Measurements from ENCODE around the gene VPS45.
A peak's percentile ranks its signal among the peaks of the same experiment; 100 is the strongest.
"Not testable (repeated sequence)": the region's sequence is repeated elsewhere in the genome, so short reads cannot be mapped to it uniquely, and the experiment has no call there.

The VPS45 gene

GRCh38 chr1:150067184-150068108 lies at the start of gene VPS45:
TSS of gene VPS45 (plus strand) at chr1:150067776. CDS start at chr1:150067858, 82 bp downstream.
- peak; percentile 83 to 87 for DNase-seq

GRCh38 chr1:150018165-150018564 lies 49.4 kb upstream of the VPS45 start:
- DNase-seq = no peak

GRCh38 chr1:150020711-150021110 lies 46.9 kb upstream of the VPS45 start:
- no peak for DNase-seq

GRCh38 chr1:150021191-150021694 lies 46.3 kb upstream of the VPS45 start:
- DNase-seq = no peak

- DNase-seq = no peak
Observed at GRCh38 chr1:150022357-150022756, 45.2 kb upstream of the VPS45 start.

GRCh38 chr1:150024156-150024555 lies 43.4 kb upstream of the VPS45 start:
- DNase-seq = no peak

GRCh38 chr1:150028322-150028721 lies 39.3 kb upstream of the VPS45 start:
- DNase-seq = no peak

GRCh38 chr1:150034336-150034735 lies 33.2 kb upstream of the VPS45 start:
- no peak for DNase-seq

GRCh38 chr1:150049926-150050325 lies 17.6 kb upstream of the VPS45 start:
- no peak for DNase-seq

- DNase-seq = no peak
Observed at GRCh38 chr1:150051089-150051373, 16.5 kb upstream of the VPS45 start.

GRCh38 chr1:150051905-150052412 lies 15.6 kb upstream of the VPS45 start:
- not testable (repeated sequence) for DNase-seq

- DNase-seq = no peak
Observed at GRCh38 chr1:150053926-150054325, 13.7 kb upstream of the VPS45 start.

- not testable (repeated sequence) for DNase-seq
Observed at GRCh38 chr1:150055507-150055906, 12.1 kb upstream of the VPS45 start.

- DNase-seq = no peak
Observed at GRCh38 chr1:150056407-150056806, 11.2 kb upstream of the VPS45 start.

- no peak for DNase-seq
Observed at GRCh38 chr1:150060260-150060659, 7.3 kb upstream of the VPS45 start.

- no peak for DNase-seq
Observed at GRCh38 chr1:150061632-150062101, 5.9 kb upstream of the VPS45 start.

GRCh38 chr1:150062113-150062512 lies 5.5 kb upstream of the VPS45 start:
- DNase-seq = no peak

- no peak for DNase-seq
Observed at GRCh38 chr1:150065184-150065871, 2.2 kb upstream of the VPS45 start.

- no peak for DNase-seq
Observed at GRCh38 chr1:150066328-150066727, 1.2 kb upstream of the VPS45 start.

- no peak for DNase-seq
Observed at GRCh38 chr1:150066838-150067183, 765 bp upstream of the VPS45 start.

GRCh38 chr1:150068109-150068435 lies 496 bp downstream of the VPS45 start:
- no peak for DNase-seq

GRCh38 chr1:150069923-150070322 lies 2.3 kb downstream of the VPS45 start:
- DNase-seq = no peak

GRCh38 chr1:150072959-150073358 lies 5.4 kb downstream of the VPS45 start:
- DNase-seq = no peak

- no peak for DNase-seq
Observed at GRCh38 chr1:150073516-150073915, 5.9 kb downstream of the VPS45 start.

Data from cerebellar nuclear complex (tissue), 1 donor.